ENCODE data around the gene GALNT9. TPM values are rescaled to one million over a fixed set of nuclear protein-coding genes. Genes with fewer than 3 reads are reported as not detected.

The GALNT9 gene
- total RNA-seq, 1 experiment from 2014 or later = 0.45 TPM

DNA sequence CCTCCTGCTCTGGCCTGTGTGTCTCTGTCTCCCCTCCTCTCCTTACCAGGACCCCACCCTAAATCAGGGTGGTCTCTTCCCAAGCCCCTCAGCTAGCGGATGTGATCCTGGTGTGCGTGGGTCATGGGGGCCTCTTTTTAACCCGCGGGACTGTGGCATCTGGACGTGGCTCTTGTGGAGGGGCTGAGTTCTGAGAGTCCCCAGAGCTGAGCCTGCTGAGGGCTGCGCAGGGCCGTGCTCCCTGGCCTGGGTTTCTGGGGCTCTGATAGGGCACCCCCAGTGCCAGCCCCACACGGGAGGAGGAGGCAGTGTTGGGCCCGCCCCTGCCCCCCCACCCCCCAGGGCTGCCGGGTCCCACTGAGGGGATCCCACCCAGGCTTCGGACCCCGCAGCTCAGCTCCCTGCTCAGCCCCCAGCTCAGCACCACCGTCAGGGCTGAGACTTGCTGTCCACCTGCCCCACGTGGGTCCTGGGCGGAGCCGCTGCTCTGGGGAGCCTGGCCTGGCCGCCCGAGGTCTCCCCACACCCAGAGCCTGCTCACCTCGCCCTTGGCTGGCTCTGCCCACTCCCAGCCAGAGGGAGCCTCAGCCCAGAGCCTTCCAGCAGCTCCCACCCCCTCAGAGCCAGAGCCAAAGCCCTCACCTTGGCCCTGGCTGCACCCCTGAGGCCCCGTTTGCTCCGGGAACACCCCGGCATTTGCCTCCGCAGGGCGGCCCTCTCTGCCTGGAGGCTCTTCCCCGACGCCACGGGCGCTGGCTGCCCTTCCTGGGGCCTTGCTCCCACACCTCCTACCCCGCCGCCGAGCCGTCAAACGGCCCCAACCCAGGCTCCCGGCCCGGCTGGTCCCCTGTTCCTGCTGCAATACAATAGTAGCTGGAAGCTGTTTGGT, 153.6 kb downstream of the GALNT9 start:
- H3K36me3 Mint-ChIP-seq (ENCODE audit: insufficient read depth, unreplicated experiment) = peaks cover 5% of the 10 kb centered on the region
- ChIA-PET POLR2A (no interaction called here), CTCF (no interaction called here)
- H3K27ac Mint-ChIP-seq (ENCODE audit: unreplicated experiment) = no peak overlapping the region
- Histone ChIP-seq H3K9me3 (no peaks in the 10 kb centered on the region), H3K36me3 (ENCODE audit: control insufficient read depth, insufficient read depth, low read length) (no peaks in the 10 kb centered on the region), H3K4me1 (peaks cover 11% of the 10 kb centered on the region), H3K27me3 (replicated peaks; ENCODE audit: control insufficient read depth, insufficient read depth, low read length) (no peaks in the 10 kb centered on the region), H3K4me3 (ENCODE audit: low read depth, low read length) (no peak overlapping the region)
- no peak for DNase-seq
- H3K27me3 Mint-ChIP-seq (ENCODE audit: insufficient read depth, unreplicated experiment) = peaks cover 5% of the 10 kb centered on the region
- BruUV-seq (replicated peaks) = no TSS peak
- intact Hi-C loops (cut with micrococcal nuclease; ENCODE audit: unreplicated experiment) = no loop called here
- H3K4me3 Mint-ChIP-seq (ENCODE audit: unreplicated experiment) = no peak overlapping the region
- H3K4me1 Mint-ChIP-seq (ENCODE audit: low read depth, unreplicated experiment) = peaks cover 6% of the 10 kb centered on the region
- TF ChIP-seq, protein P1, sequence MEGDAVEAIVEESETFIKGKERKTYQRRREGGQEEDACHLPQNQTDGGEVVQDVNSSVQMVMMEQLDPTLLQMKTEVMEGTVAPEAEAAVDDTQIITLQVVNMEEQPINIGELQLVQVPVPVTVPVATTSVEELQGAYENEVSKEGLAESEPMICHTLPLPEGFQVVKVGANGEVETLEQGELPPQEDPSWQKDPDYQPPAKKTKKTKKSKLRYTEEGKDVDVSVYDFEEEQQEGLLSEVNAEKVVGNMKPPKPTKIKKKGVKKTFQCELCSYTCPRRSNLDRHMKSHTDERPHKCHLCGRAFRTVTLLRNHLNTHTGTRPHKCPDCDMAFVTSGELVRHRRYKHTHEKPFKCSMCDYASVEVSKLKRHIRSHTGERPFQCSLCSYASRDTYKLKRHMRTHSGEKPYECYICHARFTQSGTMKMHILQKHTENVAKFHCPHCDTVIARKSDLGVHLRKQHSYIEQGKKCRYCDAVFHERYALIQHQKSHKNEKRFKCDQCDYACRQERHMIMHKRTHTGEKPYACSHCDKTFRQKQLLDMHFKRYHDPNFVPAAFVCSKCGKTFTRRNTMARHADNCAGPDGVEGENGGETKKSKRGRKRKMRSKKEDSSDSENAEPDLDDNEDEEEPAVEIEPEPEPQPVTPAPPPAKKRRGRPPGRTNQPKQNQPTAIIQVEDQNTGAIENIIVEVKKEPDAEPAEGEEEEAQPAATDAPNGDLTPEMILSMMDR (IDR thresholded peaks at IDR 0.05; ENCODE audit: insufficient read depth in 1 of 2, low read depth in 1 of 2, low read length in 1 of 2, severe bottlenecking in 1 of 2, unreplicated experiment in 1 of 2) = no peak
- no peaks in the 10 kb centered on the region for H3K9me3 Mint-ChIP-seq (ENCODE audit: unreplicated experiment)

DNA sequence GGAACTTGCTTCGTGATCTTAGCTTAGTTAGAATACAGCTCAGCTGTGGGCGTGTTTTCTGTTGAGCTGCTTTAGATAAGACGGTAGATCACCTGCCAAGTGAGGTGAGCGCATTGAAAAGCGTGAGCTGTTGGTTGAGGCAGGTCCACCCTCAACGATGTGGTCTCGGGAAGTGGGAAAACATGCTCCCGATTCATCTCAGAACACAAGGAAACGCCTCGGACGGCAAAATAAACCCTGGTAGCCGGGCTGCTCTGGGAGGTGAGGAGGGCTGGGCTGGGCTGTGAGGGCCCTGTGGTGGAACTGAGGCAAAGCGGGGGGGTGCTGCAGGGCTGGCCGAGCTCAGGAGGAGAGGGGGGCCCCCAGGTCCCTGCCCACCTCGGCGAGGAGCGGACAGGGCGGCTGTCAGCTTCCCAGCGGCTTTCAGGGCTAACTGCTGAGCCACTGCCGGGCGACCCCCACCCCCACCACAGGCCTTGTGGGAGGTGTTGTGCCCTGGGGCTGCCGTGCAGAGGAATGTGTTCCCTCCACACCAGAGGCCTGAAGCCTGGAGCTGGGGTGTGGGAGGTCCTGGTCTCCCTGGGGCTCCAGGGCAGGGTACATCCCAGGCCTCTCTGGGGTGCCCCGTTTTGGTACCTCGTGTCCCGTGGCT, 154.4 kb downstream of the GALNT9 start:
- Mint-ChIP-seq H3K4me3 (ENCODE audit: unreplicated experiment) (peak overlapping the region; percentile 33), H3K36me3 (ENCODE audit: insufficient read depth, unreplicated experiment) (peaks cover 5% of the 10 kb centered on the region), H3K9me3 (ENCODE audit: unreplicated experiment) (no peaks in the 10 kb centered on the region), H3K27ac (ENCODE audit: unreplicated experiment) (no peak overlapping the region), H3K4me1 (ENCODE audit: low read depth, unreplicated experiment) (peaks cover 6% of the 10 kb centered on the region), H3K27me3 (ENCODE audit: insufficient read depth, unreplicated experiment) (peaks cover 5% of the 10 kb centered on the region)
- H3K27me3 ChIP-seq (replicated peaks; ENCODE audit: control insufficient read depth, insufficient read depth, low read length) = no peaks in the 10 kb centered on the region
- DNase-seq = no peak
- no peak overlapping the region for H3K4me3 ChIP-seq (ENCODE audit: low read depth, low read length)
- CTCF ChIA-PET = interaction anchor here (0.7 kb wide), 1 partner anchor 21 kb away, joined by 3 read pairs; no protein-coding TSS in a partner anchor
- no peaks in the 10 kb centered on the region for H3K36me3 ChIP-seq (ENCODE audit: control insufficient read depth, insufficient read depth, low read length)
- TF ChIP-seq, protein P1 (IDR thresholded peaks at IDR 0.05; ENCODE audit: insufficient read depth in 1 of 2, low read depth in 1 of 2, low read length in 1 of 2, severe bottlenecking in 1 of 2, unreplicated experiment in 1 of 2) = no peak
- intact Hi-C loops (cut with micrococcal nuclease; ENCODE audit: unreplicated experiment) = no loop called here
- POLR2A ChIA-PET = interaction anchor here (0.6 kb wide), 1 partner anchor 15 kb away, joined by 3 read pairs; no protein-coding TSS in a partner anchor
- peaks cover 11% of the 10 kb centered on the region for H3K4me1 ChIP-seq
- BruUV-seq (replicated peaks) = no TSS peak
- H3K9me3 ChIP-seq = no peaks in the 10 kb centered on the region

DNA sequence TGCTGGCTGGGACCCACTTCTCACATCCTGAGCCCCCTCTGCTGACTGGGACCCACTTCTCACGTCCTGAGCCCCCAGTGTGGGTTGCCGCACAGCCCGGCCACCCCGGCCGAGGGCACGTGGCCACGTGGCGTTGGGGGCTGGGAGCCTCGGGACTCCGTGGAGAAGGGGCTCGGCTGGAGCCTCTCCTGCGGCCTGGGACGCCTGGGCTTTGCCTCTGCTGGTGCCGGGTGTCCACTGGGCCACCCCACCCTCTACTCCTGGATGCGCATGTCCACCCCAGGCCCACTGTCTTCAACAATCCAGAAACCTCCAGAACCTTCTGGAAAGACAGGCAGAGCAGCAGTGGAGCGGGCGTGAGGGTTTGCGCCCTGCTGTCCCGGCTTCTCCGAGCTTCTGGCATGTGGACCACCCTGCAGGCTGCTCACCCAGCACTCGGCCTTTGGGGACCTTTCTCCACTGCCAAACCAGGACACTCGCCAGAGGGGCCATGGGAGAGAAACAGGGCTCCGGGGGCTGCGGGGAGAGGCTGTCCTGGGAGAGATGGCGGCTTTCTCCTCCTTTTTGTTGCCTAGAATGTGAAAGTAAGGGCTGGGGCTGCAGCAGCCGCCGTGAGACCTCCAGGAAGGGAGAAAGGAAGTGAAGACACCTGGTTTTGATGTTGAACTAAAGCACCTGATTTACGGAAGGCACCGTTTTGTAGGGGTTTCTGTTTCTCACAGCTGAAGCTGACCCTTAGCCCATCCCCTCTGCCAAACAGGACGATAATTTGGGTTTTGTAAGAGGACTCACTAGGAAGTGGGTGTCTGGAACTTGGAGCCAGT, 155.2 kb downstream of the GALNT9 start:
- DNase-seq = no peak
- TF ChIP-seq, protein P1 (IDR thresholded peaks at IDR 0.05; ENCODE audit: insufficient read depth in 1 of 2, low read depth in 1 of 2, low read length in 1 of 2, severe bottlenecking in 1 of 2, unreplicated experiment in 1 of 2) = no peak
- H3K4me1 Mint-ChIP-seq (ENCODE audit: low read depth, unreplicated experiment) = peaks cover 6% of the 10 kb centered on the region
- Histone ChIP-seq H3K4me1 (peaks cover 11% of the 10 kb centered on the region), H3K36me3 (ENCODE audit: control insufficient read depth, insufficient read depth, low read length) (no peaks in the 10 kb centered on the region), H3K27me3 (replicated peaks; ENCODE audit: control insufficient read depth, insufficient read depth, low read length) (no peaks in the 10 kb centered on the region), H3K4me3 (ENCODE audit: low read depth, low read length) (no peak overlapping the region), H3K9me3 (no peaks in the 10 kb centered on the region)
- peaks cover 5% of the 10 kb centered on the region for H3K36me3 Mint-ChIP-seq (ENCODE audit: insufficient read depth, unreplicated experiment)
- POLR2A ChIA-PET = interaction anchor here (0.6 kb wide), 1 partner anchor 15 kb away, joined by 3 read pairs; no protein-coding TSS in a partner anchor
- H3K27ac Mint-ChIP-seq (ENCODE audit: unreplicated experiment) = no peak overlapping the region
- H3K9me3 Mint-ChIP-seq (ENCODE audit: unreplicated experiment) = no peaks in the 10 kb centered on the region
- CTCF ChIA-PET = interaction anchor here (0.7 kb wide), 1 partner anchor 20 kb away, joined by 3 read pairs; no protein-coding TSS in a partner anchor
- intact Hi-C loops (cut with micrococcal nuclease; ENCODE audit: unreplicated experiment) = no loop called here
- BruUV-seq (replicated peaks) = no TSS peak
- peaks cover 5% of the 10 kb centered on the region for H3K27me3 Mint-ChIP-seq (ENCODE audit: insufficient read depth, unreplicated experiment)
- peak overlapping the region; percentile 33 for H3K4me3 Mint-ChIP-seq (ENCODE audit: unreplicated experiment)
